ENCODE results near the gene UGDH. TPM values are rescaled to one million over a fixed set of nuclear protein-coding genes. Genes with fewer than 3 reads are reported as not detected.

UGDH gene
- 10 to 100 TPM; 16.9 to 18.8 TPM for total RNA-seq

GRCh38 chr4:39527296-39528060 is at the start of gene UGDH:
UGDH (minus strand) TSS chr4:39527439; CDS start chr4:39521512, 5,927 bp downstream.
- H3K27me3 Mint-ChIP-seq, result no peaks in the 10 kb centered on the region
- ChIA-PET POLR2A (interaction anchor here (0.7 to 2.6 kb wide), 12 partner anchors 9 to 528 kb away, joined by 3 to 15 read pairs (median 4); partner anchors contain the start of genes LIAS, PDS5A, RPL9 and UBE2K), CTCF (interaction anchor here (0.6 to 1.2 kb wide), 7 partner anchors 9 to 451 kb away, joined by 3 to 7 read pairs (median 4); partner anchors contain the start of genes PDS5A and UBE2K)
- H3K4me1 Mint-ChIP-seq, result peaks cover 16% of the 10 kb centered on the region
- H3K4me3 Mint-ChIP-seq, result peak within 1 kb of the TSS; percentile 97
- H3K27ac Mint-ChIP-seq, result peak within 1 kb of the TSS; percentile 78
- peak; percentile 92 for DNase-seq
- peaks cover 15% of the 10 kb centered on the region for H3K36me3 Mint-ChIP-seq (ENCODE audit: low read depth)
- H3K9me3 Mint-ChIP-seq, result peaks cover 20% of the 10 kb centered on the region

- CTCF ChIA-PET, result interaction anchor here (0.7 kb wide), 2 partner anchors 17 to 883 kb away, joined by 4 to 6 read pairs; no protein-coding TSS in a partner anchor
- Mint-ChIP-seq H3K4me1 (no peaks in the 10 kb centered on the region), H3K9me3 (no peaks in the 10 kb centered on the region), H3K36me3 (ENCODE audit: low read depth) (no peaks in the 10 kb centered on the region), H3K27me3 (no peaks in the 10 kb centered on the region), H3K27ac (no peak overlapping the region), H3K4me3 (no peak overlapping the region)
- POLR2A ChIA-PET, result no interaction called here
- DNase-seq, result no peak
These were observed 47.7 kb upstream of the UGDH start for GRCh38 chr4:39574946-39575345.

GRCh38 chr4:39571504-39571903 is 44.3 kb upstream of the UGDH start:
- H3K27ac Mint-ChIP-seq, result no peak overlapping the region
- no peaks in the 10 kb centered on the region for H3K36me3 Mint-ChIP-seq (ENCODE audit: low read depth)
- POLR2A ChIA-PET, result interaction anchor here (0.6 kb wide), 1 partner anchor 311 kb away, joined by 3 read pairs; no protein-coding TSS in a partner anchor
- H3K9me3 Mint-ChIP-seq, result no peaks in the 10 kb centered on the region
- no peak for DNase-seq
- H3K27me3 Mint-ChIP-seq, result no peaks in the 10 kb centered on the region
- peaks cover 7% of the 10 kb centered on the region for H3K4me1 Mint-ChIP-seq
- CTCF ChIA-PET, result interaction anchor here (0.7 kb wide), 1 partner anchor 260 kb away, joined by 3 read pairs; no protein-coding TSS in a partner anchor
- no peak overlapping the region for H3K4me3 Mint-ChIP-seq

- ChIA-PET CTCF (no interaction called here), POLR2A (no interaction called here)
- Mint-ChIP-seq H3K36me3 (ENCODE audit: low read depth) (peaks cover 3% of the 10 kb centered on the region), H3K27ac (no peak overlapping the region), H3K4me3 (no peak overlapping the region), H3K4me1 (peaks cover 7% of the 10 kb centered on the region), H3K27me3 (no peaks in the 10 kb centered on the region), H3K9me3 (peaks cover 3% of the 10 kb centered on the region)
- no peak for DNase-seq
These were observed 43.8 kb upstream of the UGDH start for GRCh38 chr4:39571054-39571453.

- no peak for DNase-seq
- ChIA-PET CTCF (interaction anchor here (0.8 to 0.9 kb wide), 2 partner anchors 17 to 121 kb away, joined by 3 read pairs; no protein-coding TSS in a partner anchor), POLR2A (interaction anchor here (2.9 kb wide), 1 partner anchor 42 kb away, joined by 10 read pairs; the partner anchor contains the start of gene UGDH)
- Mint-ChIP-seq H3K4me1 (peaks cover 7% of the 10 kb centered on the region), H3K36me3 (ENCODE audit: low read depth) (peaks cover 9% of the 10 kb centered on the region), H3K4me3 (no peak overlapping the region), H3K27me3 (no peaks in the 10 kb centered on the region), H3K27ac (no peak overlapping the region), H3K9me3 (peaks cover 8% of the 10 kb centered on the region)
These were observed 42.0 kb upstream of the UGDH start for GRCh38 chr4:39569209-39569608.

- no peak for DNase-seq
- ChIA-PET POLR2A (interaction anchor here (2.9 kb wide), 1 partner anchor 41 kb away, joined by 10 read pairs; the partner anchor contains the start of gene UGDH), CTCF (interaction anchor here (0.8 to 0.9 kb wide), 2 partner anchors 17 to 120 kb away, joined by 3 read pairs; no protein-coding TSS in a partner anchor)
- no peak overlapping the region for H3K27ac Mint-ChIP-seq
- no peak overlapping the region for H3K4me3 Mint-ChIP-seq
- H3K27me3 Mint-ChIP-seq, result no peaks in the 10 kb centered on the region
- peaks cover 9% of the 10 kb centered on the region for H3K36me3 Mint-ChIP-seq (ENCODE audit: low read depth)
- H3K9me3 Mint-ChIP-seq, result peaks cover 8% of the 10 kb centered on the region
- peaks cover 7% of the 10 kb centered on the region for H3K4me1 Mint-ChIP-seq
These were observed 41.6 kb upstream of the UGDH start for GRCh38 chr4:39568805-39569204.

- Mint-ChIP-seq H3K27me3 (no peaks in the 10 kb centered on the region), H3K4me1 (peaks cover 7% of the 10 kb centered on the region), H3K27ac (no peak overlapping the region), H3K9me3 (peaks cover 8% of the 10 kb centered on the region), H3K4me3 (no peak overlapping the region), H3K36me3 (ENCODE audit: low read depth) (peaks cover 9% of the 10 kb centered on the region)
- DNase-seq, result no peak
- POLR2A ChIA-PET, result no interaction called here
- CTCF ChIA-PET, result no interaction called here
These were observed 38.8 kb upstream of the UGDH start for GRCh38 chr4:39565878-39566600.

- Mint-ChIP-seq H3K9me3 (peaks cover 8% of the 10 kb centered on the region), H3K4me3 (no peak overlapping the region), H3K27me3 (no peaks in the 10 kb centered on the region), H3K4me1 (peaks cover 2% of the 10 kb centered on the region), H3K27ac (no peak overlapping the region), H3K36me3 (ENCODE audit: low read depth) (peaks cover 9% of the 10 kb centered on the region)
- POLR2A ChIA-PET, result no interaction called here
- no peak for DNase-seq
- CTCF ChIA-PET, result no interaction called here
These were observed 36.2 kb upstream of the UGDH start for GRCh38 chr4:39563346-39563847.

GRCh38 chr4:39562792-39563191 is 35.6 kb upstream of the UGDH start:
- CTCF ChIA-PET, result no interaction called here
- peaks cover 9% of the 10 kb centered on the region for H3K36me3 Mint-ChIP-seq (ENCODE audit: low read depth)
- H3K27me3 Mint-ChIP-seq, result no peaks in the 10 kb centered on the region

GRCh38 chr4:39559626-39560025 is 32.4 kb upstream of the UGDH start:
- Mint-ChIP-seq H3K36me3 (ENCODE audit: low read depth) (peaks cover 2% of the 10 kb centered on the region), H3K4me1 (no peaks in the 10 kb centered on the region)
- POLR2A ChIA-PET, result no interaction called here

More at GRCh38 chr4:39562792-39563191, 35.6 kb upstream of the UGDH start:
- H3K27ac Mint-ChIP-seq, result no peak overlapping the region
- POLR2A ChIA-PET, result no interaction called here
- H3K9me3 Mint-ChIP-seq, result peaks cover 8% of the 10 kb centered on the region
- DNase-seq, result no peak
- H3K4me1 Mint-ChIP-seq, result no peaks in the 10 kb centered on the region
- H3K4me3 Mint-ChIP-seq, result no peak overlapping the region

GRCh38 chr4:39555472-39555871 is 28.2 kb upstream of the UGDH start:
- Mint-ChIP-seq H3K27me3 (no peaks in the 10 kb centered on the region), H3K4me1 (no peaks in the 10 kb centered on the region), H3K36me3 (ENCODE audit: low read depth) (no peaks in the 10 kb centered on the region), H3K27ac (no peak overlapping the region), H3K9me3 (no peaks in the 10 kb centered on the region), H3K4me3 (no peak overlapping the region)
- CTCF ChIA-PET, result no interaction called here
- POLR2A ChIA-PET, result no interaction called here
- no peak for DNase-seq

More at GRCh38 chr4:39559626-39560025, 32.4 kb upstream of the UGDH start:
- Mint-ChIP-seq H3K27ac (no peak overlapping the region), H3K9me3 (no peaks in the 10 kb centered on the region), H3K27me3 (no peaks in the 10 kb centered on the region), H3K4me3 (no peak overlapping the region)
- DNase-seq, result no peak
- CTCF ChIA-PET, result interaction anchor here (0.5 kb wide), 1 partner anchor 117 kb away, joined by 3 read pairs; no protein-coding TSS in a partner anchor

GRCh38 chr4:39548425-39549067 is 21.3 kb upstream of the UGDH start:
- Mint-ChIP-seq H3K27me3 (no peaks in the 10 kb centered on the region), H3K27ac (no peak overlapping the region), H3K9me3 (no peaks in the 10 kb centered on the region), H3K4me3 (no peak overlapping the region), H3K4me1 (no peaks in the 10 kb centered on the region), H3K36me3 (ENCODE audit: low read depth) (no peaks in the 10 kb centered on the region)
- POLR2A ChIA-PET, result interaction anchor here (1.1 kb wide), 1 partner anchor 21 kb away, joined by 3 read pairs; the partner anchor contains the start of gene UGDH
- no peak for DNase-seq
- CTCF ChIA-PET, result no interaction called here
